GM18907 (cell line): Measurements from ENCODE around the gene MCM5.
"Not testable (repeated sequence)": the region's sequence is repeated elsewhere in the genome, so short reads cannot be mapped to it uniquely, and the experiment has no call there.

ENCODE experiments used
- ATAC-seq: cut with Tn5 transposase; IDR thresholded peaks from one replicate; pipeline ENCODE4 v1.9.1; 2021; ENCODE audit warnings: mild to moderate bottlenecking, moderate library complexity; ENCODE audit not compliant: unreplicated experiment

The MCM5 gene

DNA sequence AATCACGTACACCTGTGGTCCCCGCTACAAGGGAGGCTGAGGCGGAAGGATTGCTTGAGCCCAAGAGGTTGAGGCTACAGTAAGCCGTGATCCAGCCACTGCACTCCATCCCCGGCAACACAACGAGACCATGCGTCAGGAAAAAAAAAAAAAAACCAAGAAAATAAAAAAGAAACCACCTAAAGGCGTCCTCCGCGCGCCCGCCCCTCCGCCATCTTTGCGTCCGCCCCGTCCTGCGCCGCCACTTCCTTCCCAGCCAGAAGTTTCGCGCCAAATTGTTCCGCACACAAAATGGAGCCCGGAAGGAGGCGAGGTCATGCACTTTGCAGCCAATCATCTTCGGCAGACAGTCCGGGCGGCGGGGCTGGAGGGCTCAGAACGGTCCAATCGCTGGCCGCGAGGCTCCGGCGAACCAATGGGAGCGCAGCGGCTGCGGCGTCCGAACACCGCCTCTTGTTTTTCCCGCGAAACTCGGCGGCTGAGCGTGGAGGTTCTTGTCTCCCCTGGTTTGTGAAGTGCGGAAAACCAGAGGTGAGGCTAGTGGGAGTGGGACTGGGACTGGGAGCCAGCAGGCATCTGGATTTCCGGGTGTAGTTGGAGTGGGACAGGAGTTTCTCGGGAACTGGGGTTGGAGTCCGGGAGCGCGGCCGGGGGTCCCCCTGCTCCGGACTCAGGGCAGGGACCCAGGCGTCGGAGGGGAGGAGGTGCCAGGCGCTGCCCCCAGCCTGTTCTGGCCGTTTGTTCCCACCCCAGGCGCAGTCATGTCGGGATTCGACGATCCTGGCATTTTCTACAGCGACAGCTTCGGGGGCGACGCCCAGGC is at the start of gene MCM5:
MCM5 (plus strand) TSS at position 463 of the 823 bp plus-strand sequence; CDS start at position 762, 299 bp downstream.
- peak; percentile 91 for ATAC-seq

GRCh38 chr22:35350539-35351503 is 49.1 kb upstream of the MCM5 start:
- peak; percentile 75 for ATAC-seq

- ATAC-seq = peak; percentile 51
Observed at GRCh38 chr22:35352214-35353111, 47.5 kb upstream of the MCM5 start.

DNA sequence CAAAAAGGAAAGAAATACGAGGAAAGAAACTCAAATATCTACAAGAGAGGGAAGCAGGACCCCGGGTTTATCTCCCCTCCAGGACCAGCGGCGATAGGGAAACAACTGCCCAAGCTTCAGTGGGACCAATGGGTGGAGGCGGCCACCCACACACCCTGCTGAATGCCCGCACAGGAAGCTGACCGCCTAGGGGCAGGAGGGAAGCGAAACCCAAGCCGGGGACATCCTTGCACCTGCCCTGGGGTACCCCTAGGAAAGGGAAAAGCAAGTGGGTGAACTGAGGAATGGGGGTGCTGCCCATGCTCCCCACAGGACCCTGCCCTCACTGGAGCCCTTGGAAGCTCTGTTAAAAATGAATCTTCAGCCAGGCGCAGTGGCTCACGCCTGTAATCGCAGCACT is 46.6 kb upstream of the MCM5 start:
- ATAC-seq = no peak

DNA sequence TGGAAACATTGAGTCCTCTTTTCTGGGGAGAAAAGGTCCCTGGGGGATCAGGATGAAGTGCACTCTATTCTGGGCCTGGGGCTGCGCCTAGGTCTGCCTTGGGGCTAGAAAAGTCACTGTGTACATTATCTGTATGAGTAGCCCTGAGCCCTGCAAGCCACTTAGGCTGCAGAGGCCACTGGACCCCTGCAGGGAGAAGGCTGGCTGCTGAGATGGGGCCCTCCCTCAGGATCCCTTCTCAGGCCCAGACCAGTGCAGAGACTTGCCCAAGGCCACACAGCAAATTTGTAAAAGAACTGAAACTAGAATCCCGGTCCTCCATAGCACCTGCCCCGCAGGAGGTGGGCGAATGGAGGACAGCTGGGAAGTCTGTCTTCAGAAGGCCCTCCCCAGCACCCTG is 45.9 kb upstream of the MCM5 start:
- ATAC-seq = no peak

GRCh38 chr22:35357883-35358621 is 41.9 kb upstream of the MCM5 start:
- no peak for ATAC-seq

DNA sequence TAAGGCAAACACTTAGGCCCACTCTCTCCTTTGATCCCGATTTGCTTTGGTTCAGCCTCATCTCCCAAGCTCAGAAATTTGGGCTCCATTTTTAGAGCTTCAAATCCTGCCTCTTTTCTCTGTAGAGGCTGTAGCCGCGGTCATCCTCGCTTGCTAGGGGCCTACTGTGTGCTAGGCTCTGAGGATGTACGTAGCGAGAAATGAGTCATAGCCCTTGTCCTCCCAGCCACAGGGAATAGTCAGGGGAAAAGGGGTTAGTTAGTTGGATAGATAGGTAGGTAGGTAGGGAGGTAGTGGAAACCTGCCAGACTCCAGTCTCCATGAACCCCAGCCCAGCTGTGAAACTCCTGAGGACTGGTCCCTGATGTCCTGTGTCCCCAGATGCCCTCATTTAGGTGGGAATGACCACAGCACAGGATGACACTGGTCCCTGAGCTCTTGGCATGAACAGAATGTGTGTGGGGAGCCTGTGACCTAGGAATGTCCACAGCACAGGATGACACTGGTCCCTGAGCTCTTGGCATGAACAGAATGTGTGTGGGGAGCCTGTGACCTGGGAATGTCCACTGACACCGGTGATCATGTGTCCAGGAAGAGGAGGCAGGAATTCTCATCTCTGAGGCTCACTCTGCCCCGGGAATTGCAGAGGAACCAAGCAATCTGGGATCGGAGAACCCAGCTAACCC is 40.4 kb upstream of the MCM5 start:
- ATAC-seq = no peak

DNA sequence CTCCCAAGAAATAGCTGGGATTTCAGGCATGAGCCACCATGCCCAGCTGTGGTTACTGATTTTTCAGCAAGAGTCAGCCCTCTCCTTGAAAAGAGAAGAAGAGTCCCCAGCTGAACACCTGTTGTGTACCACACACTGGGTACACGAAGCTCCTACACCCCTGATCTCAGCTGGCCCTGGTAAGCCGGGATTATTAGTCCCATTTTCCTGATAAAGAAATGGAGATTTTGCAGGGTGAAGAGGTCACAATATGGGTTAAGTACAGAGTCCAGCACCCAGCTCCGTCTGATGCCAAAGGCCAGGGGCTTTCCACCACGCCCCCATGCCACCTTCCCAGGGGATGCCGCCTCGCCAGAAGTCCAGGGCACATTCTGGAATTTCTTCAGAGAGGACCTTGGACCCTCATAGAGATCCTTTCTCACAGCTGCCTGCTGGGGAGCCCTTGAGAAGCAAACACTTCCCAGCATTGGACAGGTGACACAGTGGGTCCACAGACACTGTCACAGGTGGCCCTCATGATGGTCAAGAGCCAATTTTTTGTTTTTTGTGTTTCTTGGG is 38.9 kb upstream of the MCM5 start:
- ATAC-seq = no peak

GRCh38 chr22:35363566-35364086 is 36.3 kb upstream of the MCM5 start:
- ATAC-seq = no peak

GRCh38 chr22:35364230-35364629 is 35.7 kb upstream of the MCM5 start:
- ATAC-seq = not testable (repeated sequence)

GRCh38 chr22:35367331-35367886 is 32.5 kb upstream of the MCM5 start:
- peak; percentile 45 for ATAC-seq

DNA sequence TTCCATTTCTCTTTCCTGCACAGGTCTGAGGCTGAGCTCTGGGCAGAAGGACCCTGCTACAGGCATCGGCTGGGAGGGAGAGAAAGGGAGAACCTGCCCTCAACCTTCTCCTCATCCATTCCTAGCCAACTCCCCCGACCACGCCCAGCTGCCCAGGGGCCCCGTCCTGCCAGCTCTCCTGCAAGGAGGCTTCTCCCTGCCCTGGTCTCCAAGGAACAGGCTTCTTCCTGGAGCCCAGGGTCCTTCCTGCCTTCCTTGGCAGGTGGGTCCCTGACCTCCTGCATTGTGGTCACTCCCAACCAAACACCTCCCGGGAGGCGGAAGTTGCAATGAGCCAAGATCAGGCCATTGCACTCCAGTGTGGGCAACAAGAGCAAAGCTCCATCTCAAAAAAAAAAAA is 31.6 kb upstream of the MCM5 start:
- no peak for ATAC-seq

DNA sequence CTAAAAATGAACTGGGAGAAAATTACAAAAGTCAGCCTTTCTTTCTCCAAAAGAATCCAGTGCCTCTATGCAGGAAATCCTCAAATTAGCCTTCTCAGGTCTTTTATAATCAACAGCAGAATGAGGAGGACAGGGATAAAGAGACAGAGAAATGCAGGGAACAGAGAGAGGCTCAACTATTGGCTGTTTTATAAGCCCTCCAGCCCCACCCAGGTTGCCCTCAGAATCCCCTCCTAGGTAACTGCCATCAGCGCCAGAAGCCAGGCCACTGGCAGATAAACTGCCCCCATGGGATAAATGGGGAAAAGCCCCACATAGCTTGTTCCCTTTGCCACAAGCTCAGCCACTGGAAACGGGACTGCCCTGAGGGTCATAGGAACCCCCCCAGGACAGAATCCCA is 29.9 kb upstream of the MCM5 start:
- no peak for ATAC-seq

DNA sequence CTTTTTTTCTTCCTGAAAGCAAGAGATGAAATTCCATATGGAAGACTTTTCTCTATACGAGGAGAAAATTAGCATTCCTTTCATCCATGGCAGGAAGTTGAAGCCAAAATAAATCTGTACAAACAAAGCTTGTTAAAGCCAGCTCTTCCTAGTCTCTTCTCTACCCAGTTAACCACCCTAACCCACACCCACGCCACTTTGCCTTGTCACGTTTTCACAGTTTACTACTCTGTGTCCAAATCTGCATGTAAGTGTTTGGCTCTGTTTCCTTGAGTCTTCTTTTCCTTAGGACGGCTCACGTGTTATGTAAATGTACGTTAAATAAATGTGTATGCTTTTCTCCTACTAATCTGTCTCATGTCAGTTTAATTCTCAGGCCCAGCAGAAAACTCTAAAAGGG is 26.2 kb upstream of the MCM5 start:
- no peak for ATAC-seq

GRCh38 chr22:35375031-35375430 is 24.9 kb upstream of the MCM5 start:
- ATAC-seq = no peak

DNA sequence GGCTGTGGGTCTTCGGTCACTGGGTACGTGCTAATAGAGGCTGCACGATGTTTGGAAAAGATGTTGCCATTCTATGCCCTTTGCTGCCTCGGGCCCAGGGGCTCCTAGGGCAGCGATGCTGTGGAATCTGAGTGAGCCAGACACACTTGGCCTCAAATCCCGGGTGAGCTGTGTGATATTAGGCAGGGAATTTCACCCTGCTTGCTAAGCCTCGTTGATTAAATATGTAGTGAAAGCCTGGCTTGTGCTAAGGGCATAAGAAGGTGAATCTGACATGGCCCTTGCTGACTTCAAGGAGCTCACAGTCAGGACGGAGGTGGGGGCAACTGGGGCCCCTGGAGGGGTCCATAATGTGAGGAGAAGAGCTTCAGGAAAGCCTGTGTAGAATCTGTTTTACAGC is 24.4 kb upstream of the MCM5 start:
- ATAC-seq = no peak

GRCh38 chr22:35376728-35377472 is 23.0 kb upstream of the MCM5 start:
- peak; percentile 69 for ATAC-seq

GRCh38 chr22:35377735-35378134 is 22.2 kb upstream of the MCM5 start:
- ATAC-seq = no peak
